Hematopoietic multipotent progenitor cell treated with erythropoietin and hydrocortisone succinate and interleukin-3 and kit ligand, for 4 days (in vitro differentiated cells): ENCODE measurements around the gene CLDND1.

Experiments used
- DNase-seq: peaks from one replicate; pipeline ENCODE4 v3.0.0-alpha.2; 2015

Gene CLDND1

DNA sequence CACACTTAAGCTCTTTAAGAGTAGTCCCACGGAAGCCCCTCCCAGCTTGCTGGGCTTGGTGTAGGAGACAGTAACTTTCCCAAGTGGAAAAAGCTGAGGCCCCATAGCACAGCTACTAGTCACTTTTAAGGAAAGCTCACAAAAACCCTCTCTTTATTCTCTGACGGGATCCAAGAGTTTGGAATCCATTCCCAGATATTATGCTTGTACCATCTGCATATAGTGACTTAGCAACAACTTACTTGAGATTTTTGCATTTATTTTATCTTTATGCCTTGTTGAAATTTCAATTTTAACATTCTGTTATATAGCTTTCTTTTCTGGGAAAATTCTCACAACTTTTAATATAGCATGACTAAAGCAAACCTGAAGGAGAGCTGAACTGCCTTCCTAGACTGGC, 28.5 kb upstream of the CLDND1 start:
- DNase-seq: no peak

DNA sequence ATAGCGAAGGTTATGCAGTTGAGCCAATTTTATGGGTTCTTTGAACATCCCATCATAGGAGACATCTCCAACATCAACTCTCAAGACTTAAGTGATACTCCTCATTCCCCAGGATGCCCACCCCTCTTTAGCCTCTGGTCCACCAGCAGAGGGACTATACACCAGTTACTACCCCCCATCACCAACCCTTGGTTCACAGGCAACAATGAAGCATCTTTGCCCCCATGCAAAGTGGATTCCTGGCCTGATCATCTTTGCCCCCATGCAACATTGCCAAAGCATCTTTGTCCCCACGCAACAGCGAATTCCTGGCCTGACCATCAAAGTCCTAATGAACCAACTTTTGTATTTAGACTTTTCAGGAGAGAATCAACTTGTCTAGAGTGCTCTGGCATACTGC, 28.1 kb upstream of the CLDND1 start:
- DNase-seq: no peak

GRCh38 chr3:98548544-98548943, 25.8 kb upstream of the CLDND1 start:
- no peak for DNase-seq

GRCh38 chr3:98545940-98546339, 23.2 kb upstream of the CLDND1 start:
- no peak for DNase-seq

GRCh38 chr3:98542623-98543022, 19.9 kb upstream of the CLDND1 start:
- no peak for DNase-seq

DNA sequence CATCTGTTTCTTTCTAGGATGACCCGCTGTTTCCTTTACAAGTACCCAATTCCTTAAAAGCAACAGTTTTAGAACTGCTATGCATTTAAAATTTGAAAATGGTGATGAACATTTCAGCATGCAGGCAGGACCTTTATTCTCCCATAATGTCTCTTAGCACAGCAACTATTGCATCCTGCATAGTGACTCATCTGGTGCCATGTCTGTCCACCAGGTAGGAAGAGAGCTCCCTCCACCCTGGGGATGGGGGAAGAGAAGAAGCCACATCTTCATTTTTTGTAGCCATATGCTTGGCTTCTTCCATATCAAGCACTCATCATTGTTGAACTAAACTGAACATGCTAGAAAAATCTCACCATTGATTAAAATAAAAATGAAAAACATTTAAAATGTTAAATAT, 19.0 kb upstream of the CLDND1 start:
- DNase-seq: no peak

DNA sequence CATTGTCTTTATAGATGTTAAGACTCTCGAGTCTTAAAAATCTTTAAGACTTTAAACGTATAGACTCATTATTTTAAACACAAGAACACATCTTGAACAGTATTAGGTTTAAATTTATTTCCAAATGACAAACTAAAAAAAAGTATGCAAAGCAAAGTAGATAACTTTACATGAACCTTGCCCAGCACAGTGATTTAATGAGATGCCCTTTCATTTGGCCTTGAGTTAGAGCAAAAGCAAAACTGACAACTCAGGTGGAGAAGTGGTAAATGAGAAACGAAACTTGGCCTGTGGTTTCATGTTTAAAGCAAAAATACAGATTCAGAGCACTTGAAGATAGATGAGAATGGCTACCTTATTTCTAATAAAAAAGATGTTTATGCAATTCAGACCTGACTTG, 17.6 kb upstream of the CLDND1 start:
- DNase-seq: no peak

DNA sequence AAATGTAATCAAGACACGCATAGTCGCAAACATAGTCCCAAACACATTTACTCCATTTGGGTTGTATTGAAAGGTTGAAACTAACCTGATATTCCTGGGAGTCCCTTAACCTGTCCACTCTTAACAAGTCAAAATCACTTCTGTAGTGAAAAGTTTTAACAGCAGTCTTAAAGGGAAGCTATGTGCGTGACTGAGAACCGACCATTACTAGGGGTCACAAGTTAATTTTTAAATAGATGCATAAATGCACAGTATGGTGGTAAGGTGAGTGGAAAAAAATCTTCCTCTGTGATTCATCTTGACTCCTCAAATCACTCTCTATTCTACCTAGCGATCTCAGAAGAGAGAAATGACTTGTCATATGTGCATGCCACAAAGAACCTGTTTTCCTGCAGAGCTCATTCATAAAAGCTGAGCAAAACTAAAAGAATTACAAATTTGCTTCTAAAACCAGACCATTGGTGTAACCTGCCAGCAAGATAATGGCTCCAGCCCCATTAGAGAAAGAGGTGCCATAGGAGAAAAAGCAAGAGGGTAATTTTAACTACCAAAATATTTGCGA, 13.8 kb upstream of the CLDND1 start:
- DNase-seq: no peak

DNA sequence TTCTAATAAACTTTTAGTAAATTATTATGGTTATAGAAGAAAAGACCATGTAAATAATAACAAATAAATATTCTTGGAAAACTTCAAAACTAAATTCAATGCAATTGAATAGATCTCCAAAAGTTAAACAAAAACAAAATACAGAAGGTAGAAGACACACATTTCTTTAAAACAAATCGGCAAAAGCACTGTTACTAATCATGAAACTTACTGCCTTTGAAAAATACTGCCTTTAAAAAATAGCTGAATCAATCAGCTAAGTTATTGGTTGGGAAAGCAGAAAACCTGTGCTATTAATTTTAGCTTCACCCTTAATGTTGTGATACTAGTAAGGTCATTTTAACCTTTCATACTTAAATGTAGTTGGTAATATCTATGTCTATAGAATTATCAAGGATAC, 12.0 kb upstream of the CLDND1 start:
- DNase-seq: no peak

DNA sequence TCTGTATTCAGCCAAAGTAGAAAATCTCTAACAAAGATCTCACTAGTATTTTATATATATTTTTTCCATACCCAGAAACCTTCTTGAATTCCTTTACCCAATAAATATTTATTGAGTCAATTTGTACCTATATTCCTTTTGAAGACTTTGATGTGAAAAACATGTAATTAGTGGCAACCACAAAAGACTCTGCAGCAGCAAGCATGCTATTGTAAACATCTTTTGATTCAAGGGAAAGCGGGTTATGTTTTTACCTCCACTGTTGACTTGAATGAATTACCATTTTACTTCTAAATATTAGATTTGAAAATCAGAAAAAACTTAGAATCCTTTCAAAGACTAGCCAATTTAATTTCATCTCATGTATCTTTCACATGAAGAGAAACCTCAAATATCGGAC, 11.5 kb upstream of the CLDND1 start:
- no peak for DNase-seq

DNA sequence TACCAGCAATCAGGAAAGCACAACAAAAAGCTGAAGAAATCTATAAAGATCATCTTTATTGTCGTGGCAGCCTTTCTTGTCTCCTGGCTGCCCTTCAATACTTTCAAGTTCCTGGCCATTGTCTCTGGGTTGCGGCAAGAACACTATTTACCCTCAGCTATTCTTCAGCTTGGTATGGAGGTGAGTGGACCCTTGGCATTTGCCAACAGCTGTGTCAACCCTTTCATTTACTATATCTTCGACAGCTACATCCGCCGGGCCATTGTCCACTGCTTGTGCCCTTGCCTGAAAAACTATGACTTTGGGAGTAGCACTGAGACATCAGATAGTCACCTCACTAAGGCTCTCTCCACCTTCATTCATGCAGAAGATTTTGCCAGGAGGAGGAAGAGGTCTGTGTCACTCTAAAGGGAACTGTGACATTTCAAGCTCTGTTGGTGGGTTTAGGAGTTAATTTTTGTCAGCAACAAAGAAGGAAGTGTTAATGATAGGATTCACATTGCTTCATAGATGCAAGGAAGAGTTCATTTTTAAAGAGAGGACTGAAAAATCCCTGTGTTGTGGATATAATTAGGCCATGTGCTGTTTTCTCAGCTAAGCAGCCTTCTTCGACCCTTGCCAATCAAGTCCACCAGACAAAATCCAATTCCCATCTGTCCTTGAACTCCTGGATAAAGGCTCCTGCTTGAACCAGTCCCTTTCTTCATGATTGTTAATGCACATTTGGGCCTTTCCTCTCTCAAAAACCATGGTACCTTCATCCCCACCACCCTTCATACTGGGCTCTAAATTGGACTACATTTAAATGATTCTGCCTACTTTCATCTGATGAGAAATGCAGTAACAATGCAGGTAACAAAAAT, 10.2 kb upstream of the CLDND1 start:
- no peak for DNase-seq

GRCh38 chr3:98532275-98532637, 9.6 kb upstream of the CLDND1 start:
- DNase-seq: no peak

DNA sequence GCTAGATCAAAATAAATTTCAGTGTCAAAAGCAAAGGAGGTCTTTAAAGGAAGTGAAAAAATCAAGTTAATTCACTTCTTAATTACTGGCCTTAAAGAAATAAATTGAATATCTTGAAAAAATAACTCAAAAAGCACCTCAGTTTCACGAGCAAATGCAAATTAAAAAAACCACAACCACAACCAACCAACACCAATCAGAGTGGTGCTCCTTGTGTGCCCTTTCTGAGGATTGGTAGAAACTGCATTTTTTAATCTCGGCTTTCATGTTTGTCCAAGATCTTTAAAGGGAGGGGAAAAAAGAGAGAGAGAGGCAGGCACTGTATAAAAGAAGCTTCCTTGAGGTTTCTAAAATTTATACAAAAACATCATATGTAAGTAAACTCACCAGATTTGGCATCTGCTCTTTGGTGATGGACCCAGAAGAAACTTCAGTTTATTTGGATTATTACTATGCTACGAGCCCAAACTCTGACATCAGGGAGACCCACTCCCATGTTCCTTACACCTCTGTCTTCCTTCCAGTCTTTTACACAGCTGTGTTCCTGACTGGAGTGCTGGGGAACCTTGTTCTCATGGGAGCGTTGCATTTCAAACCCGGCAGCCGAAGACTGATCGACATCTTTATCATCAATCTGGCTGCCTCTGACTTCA, 9.0 kb upstream of the CLDND1 start, which contains the start of gene GPR15:
Gene GPR15 (plus strand): TSS at position 357 of the 653 bp plus-strand sequence. CDS start 56 bp downstream, at position 413.
- DNase-seq: no peak

- DNase-seq: no peak
These were observed 8.0 kb upstream of the CLDND1 start for GRCh38 chr3:98530676-98531075.

- no peak for DNase-seq
These were observed 7.3 kb upstream of the CLDND1 start for GRCh38 chr3:98529856-98530459.

DNA sequence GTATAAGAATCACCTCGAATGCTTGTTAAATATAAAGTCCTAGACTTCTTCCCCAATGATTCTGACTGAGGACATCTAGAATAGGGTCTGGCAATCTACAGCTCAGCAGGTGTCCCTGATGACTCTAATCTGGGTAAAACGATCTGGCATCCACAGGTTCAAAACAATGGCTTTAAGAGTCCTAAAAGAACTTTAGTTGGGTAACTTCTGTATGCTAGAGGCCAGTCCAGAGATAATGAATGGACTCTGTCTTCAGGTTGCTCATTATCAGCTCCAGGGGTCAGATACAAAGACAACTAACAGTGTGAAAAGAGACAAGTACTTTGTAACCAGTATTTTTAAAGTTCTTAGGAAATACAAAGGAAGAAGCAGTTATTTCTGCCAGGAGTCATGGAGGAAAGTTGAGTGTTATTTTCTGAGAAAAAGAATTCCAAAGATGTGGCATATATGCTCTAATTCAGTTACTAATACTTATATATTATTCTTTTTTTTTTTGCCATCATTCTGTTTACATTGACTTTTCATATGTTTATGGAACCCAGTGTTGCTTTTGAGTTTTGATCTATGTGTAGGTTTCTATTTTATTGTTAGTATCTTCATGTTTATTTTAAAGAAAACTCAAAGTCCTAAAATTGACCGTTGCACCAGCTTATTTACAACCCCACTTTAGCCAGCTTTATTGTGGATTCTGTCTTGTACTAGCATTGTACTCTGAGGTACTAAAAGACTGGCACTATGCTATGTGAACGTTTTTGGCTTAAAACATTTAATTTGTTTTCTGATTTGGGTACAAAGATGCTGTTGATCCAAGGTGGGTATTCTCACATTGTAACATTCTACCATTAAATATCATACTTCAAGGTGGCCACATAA, 6.0 kb upstream of the CLDND1 start:
- no peak for DNase-seq

DNA sequence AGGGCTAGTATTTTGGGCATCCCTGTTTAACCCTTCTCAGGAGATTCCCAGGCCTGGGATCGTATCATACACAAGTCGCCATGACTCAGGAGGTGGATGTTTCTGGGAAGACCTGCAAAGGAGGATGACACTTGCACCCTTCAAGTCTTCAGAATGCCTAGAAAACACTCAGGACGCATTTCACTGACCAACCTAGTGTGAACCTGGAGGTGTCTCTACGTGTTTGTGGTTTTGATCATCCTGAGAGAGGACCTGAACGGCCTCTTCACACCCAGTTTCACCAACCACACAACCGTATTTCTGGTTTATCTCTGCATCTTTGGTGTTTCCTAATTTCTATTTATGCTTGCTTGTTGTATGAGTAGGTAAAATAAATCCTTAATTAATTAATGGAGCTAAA, 2.8 kb upstream of the CLDND1 start:
- DNase-seq: peak; percentile 10

GRCh38 chr3:98521897-98522543, 682 bp downstream of the CLDND1 start:
- peak; percentile 72 for DNase-seq

- DNase-seq: no peak
These were observed 3.4 kb downstream of the CLDND1 start for GRCh38 chr3:98519351-98519750.

GRCh38 chr3:98518816-98519215, 3.9 kb downstream of the CLDND1 start:
- no peak for DNase-seq

- peak; percentile 13 for DNase-seq
These were observed 7.8 kb downstream of the CLDND1 start for GRCh38 chr3:98514948-98515347.

GRCh38 chr3:98513736-98514135, 9.0 kb downstream of the CLDND1 start:
- DNase-seq: no peak
